Glutamatergic neuron (in vitro differentiated cells): ENCODE results near the gene UBAC2. TPM values are rescaled to one million over a fixed set of nuclear protein-coding genes. Genes with fewer than 3 reads are reported as not detected.

Experiments used
- DNase-seq: peaks from one replicate; pipeline ENCODE4 v3.0.0; 2022
- H3K27ac Mint-ChIP-seq: one replicate; pipeline ENCODE4 v1.8.0; 2020; ENCODE audit warnings: mild to moderate bottlenecking, mixed read lengths, inconsistent platforms; ENCODE audit not compliant: unreplicated experiment
- H3K27me3 Mint-ChIP-seq: one replicate; pipeline ENCODE4 v1.8.0; 2020; ENCODE audit warnings: mild to moderate bottlenecking, moderate library complexity, mixed read lengths, inconsistent platforms; ENCODE audit not compliant: unreplicated experiment
- H3K36me3 Mint-ChIP-seq: one replicate; pipeline ENCODE4 v1.8.0; 2020; ENCODE audit warnings: mild to moderate bottlenecking, mixed read lengths, inconsistent platforms; ENCODE audit not compliant: unreplicated experiment
- H3K4me1 Mint-ChIP-seq: one replicate; pipeline ENCODE4 v1.8.0; 2020; ENCODE audit warnings: mild to moderate bottlenecking, low read depth, mixed read lengths, inconsistent platforms; ENCODE audit not compliant: unreplicated experiment
- H3K4me3 Mint-ChIP-seq: one replicate; pipeline ENCODE4 v1.8.0; 2020; ENCODE audit warnings: mild to moderate bottlenecking, mixed read lengths, inconsistent platforms; ENCODE audit not compliant: unreplicated experiment
- H3K9me3 Mint-ChIP-seq: one replicate; pipeline ENCODE4 v1.8.0; 2020; ENCODE audit warnings: mild to moderate bottlenecking, moderate library complexity, mixed read lengths, inconsistent platforms; ENCODE audit not compliant: unreplicated experiment
- total RNA-seq: library from RNA; stranded (reverse); fragmentation: NEBNext Ultra II Directional; extraction: Animal tissue kit (Norgen Biotek cat#: 25700); gene quantifications from one replicate; pipeline ENCODE4 v1.2.1, GENCODE V29; 2021; ENCODE audit not compliant: unreplicated experiment
- TF ChIP-seq, protein P1 (sequence below): fragments of 200-600 bp; sonication (generic); IDR thresholded peaks from one replicate; pipeline ENCODE4 v1.5.0; 2021; ENCODE audit not compliant: partially characterized antibody, unreplicated experiment

UBAC2 gene
- total RNA-seq, 1 donor from 2014 or later, result 33.3 TPM

DNA sequence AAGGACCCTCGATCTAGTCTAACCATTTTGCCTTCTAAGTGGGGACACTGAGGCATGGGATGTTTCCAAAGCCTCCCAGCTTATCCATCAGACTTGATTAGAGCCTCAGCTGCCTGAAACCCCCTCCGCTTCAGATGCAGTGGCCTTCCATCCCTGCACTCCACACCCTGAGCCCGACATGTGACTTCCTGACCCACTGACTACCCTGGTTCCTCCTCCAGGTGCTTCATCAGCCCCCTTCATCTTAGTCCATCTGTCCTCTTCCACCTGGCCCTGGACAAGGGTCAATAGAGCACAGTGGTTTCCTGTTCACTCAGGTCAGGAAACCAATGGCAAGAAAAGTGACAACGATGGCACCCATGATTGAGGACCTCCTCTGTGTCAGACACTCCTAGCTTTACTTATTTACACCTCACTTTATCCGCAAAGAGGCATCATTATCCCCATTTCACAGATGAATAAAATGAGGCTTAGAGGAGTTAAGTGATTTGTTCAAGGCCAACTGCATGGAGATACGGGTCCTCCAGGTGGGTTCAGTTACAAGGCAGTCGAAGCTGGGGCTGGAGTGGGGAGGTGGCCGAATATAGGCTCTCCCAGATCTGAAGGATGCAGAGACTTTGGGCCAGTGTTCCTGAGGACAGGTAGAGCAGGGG, 219.1 kb downstream of the UBAC2 start:
- TF ChIP-seq, protein P1, sequence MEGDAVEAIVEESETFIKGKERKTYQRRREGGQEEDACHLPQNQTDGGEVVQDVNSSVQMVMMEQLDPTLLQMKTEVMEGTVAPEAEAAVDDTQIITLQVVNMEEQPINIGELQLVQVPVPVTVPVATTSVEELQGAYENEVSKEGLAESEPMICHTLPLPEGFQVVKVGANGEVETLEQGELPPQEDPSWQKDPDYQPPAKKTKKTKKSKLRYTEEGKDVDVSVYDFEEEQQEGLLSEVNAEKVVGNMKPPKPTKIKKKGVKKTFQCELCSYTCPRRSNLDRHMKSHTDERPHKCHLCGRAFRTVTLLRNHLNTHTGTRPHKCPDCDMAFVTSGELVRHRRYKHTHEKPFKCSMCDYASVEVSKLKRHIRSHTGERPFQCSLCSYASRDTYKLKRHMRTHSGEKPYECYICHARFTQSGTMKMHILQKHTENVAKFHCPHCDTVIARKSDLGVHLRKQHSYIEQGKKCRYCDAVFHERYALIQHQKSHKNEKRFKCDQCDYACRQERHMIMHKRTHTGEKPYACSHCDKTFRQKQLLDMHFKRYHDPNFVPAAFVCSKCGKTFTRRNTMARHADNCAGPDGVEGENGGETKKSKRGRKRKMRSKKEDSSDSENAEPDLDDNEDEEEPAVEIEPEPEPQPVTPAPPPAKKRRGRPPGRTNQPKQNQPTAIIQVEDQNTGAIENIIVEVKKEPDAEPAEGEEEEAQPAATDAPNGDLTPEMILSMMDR, result no peak
- Mint-ChIP-seq H3K27me3 (peaks cover 6% of the 10 kb centered on the region), H3K36me3 (peaks cover 7% of the 10 kb centered on the region), H3K27ac (no peak overlapping the region), H3K9me3 (peaks cover 10% of the 10 kb centered on the region), H3K4me3 (no peak overlapping the region), H3K4me1 (peaks cover 9% of the 10 kb centered on the region)
- no peak for DNase-seq

DNA sequence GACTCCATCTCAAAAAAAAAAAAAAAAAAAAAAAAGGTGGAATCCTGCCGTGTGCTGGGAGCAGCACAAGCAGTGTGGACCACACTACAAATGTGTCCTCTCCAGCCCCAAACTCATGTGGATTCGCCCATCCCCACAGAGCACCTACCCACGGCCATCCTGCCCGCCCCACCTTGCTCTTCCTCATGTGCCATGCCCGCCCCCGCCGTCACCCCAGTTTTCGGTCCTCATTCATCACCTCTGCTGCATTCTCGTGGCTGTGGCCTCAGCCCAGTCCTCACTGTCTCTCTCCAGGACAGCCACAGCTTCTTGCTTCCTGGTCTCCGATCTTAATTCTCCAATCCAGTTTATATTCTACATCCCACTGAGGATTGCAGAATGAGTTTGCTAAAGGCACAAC, 220.6 kb downstream of the UBAC2 start:
- Mint-ChIP-seq H3K27me3 (peaks cover 6% of the 10 kb centered on the region), H3K36me3 (peaks cover 7% of the 10 kb centered on the region), H3K9me3 (peaks cover 10% of the 10 kb centered on the region), H3K27ac (no peak overlapping the region), H3K4me3 (no peak overlapping the region), H3K4me1 (peaks cover 9% of the 10 kb centered on the region)
- DNase-seq, result no peak
- TF ChIP-seq, protein P1, result no peak

DNA sequence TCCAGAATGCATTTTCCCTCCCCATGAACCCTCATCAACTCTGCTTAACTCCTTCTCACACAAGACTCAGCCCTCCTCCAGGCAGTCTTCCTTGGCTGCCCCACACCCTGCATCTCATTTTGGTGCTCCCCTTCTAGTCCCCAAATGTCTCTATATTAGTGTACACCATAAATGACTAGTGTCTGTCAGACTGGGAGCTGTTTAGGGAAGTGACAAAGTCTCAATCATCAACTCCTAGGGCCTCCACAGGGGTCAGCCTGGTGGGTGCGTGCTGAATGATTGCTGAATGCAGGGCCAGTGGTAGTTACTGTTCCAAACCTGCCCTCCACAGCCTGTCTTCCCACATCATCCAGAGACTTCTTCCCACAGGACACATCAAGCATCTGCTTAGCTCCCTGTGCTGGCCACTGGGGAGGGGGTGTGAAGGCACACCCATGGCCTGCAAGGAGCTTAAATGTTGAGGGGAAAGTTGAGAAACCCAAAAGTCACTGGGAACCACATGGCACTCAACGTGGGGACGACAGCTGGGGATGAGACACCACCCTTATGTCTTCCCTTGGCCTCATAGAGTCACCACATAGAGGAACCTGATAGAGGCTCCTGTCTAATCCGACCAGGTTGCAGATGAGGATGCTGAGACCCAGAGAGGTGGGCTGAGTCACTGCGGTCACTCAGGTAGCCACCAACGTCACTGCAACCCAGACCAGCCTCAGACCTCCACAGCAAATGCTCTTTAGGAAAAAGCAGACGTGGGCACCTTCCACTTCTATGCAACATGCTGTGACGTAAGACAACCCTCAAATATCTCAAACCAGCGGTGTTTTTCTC, 221.3 kb downstream of the UBAC2 start:
- TF ChIP-seq, protein P1, result no peak
- Mint-ChIP-seq H3K27me3 (peaks cover 6% of the 10 kb centered on the region), H3K4me3 (no peak overlapping the region), H3K9me3 (peaks cover 10% of the 10 kb centered on the region), H3K4me1 (peaks cover 9% of the 10 kb centered on the region), H3K36me3 (peaks cover 7% of the 10 kb centered on the region), H3K27ac (no peak overlapping the region)
- no peak for DNase-seq

DNA sequence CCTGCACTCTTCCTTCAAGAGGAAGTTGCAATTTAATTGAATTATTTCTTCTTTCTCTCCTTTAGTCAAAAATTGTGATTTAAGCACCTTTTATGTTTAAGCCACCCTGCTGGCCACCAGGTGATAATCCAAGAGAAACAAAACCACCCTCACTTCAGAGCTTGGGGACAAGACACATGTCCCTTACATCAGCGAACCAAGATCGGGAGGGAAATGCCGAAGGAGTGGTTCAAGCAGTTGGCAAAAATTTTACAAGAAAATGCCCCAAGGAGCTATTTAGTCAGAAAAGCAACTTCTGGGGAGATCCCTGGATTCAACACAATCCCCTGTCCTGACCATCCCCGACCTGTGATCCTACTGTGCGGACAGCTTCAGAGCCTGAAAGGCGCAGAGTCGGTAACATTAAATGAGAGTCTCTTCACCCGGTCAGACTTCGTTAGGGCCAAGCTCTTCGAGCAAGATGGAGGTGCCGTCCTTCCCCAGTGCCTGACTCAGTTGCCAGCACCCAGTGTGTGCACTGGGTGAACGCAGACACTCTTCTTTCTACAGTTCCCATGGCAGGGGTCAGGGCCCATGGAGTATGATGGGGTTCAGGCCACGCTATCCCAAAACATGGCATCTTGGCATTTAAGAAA, 222.0 kb downstream of the UBAC2 start:
- Mint-ChIP-seq H3K27me3 (peaks cover 4% of the 10 kb centered on the region), H3K4me3 (no peak overlapping the region), H3K36me3 (peaks cover 7% of the 10 kb centered on the region), H3K9me3 (peaks cover 10% of the 10 kb centered on the region), H3K4me1 (peaks cover 3% of the 10 kb centered on the region), H3K27ac (no peak overlapping the region)
- TF ChIP-seq, protein P1, result no peak
- no peak for DNase-seq
